Measurements from ENCODE around the gene FAM240A.

DNA sequence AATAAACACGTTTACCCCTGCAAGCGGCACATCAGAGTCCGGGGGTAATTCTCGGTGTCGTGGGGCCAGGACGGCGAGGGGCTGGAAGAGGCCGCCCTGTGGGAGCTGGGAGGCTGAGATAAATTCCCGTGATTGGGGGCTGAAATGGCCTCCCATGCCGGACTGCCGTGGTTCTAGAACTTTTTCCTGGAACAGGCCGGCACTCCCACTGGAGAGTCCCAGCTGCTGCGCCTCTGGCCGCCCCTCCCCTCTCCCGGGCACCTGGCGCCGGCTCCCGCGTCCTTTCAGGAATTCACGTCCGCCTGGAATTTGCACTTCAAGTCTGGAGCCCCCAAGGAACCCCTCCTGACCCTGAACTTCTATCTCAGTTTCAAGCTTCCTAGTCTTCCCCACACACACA is 35.4 kb upstream of the FAM240A start:
- TF ChIP-seq, protein P1, sequence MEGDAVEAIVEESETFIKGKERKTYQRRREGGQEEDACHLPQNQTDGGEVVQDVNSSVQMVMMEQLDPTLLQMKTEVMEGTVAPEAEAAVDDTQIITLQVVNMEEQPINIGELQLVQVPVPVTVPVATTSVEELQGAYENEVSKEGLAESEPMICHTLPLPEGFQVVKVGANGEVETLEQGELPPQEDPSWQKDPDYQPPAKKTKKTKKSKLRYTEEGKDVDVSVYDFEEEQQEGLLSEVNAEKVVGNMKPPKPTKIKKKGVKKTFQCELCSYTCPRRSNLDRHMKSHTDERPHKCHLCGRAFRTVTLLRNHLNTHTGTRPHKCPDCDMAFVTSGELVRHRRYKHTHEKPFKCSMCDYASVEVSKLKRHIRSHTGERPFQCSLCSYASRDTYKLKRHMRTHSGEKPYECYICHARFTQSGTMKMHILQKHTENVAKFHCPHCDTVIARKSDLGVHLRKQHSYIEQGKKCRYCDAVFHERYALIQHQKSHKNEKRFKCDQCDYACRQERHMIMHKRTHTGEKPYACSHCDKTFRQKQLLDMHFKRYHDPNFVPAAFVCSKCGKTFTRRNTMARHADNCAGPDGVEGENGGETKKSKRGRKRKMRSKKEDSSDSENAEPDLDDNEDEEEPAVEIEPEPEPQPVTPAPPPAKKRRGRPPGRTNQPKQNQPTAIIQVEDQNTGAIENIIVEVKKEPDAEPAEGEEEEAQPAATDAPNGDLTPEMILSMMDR (IDR thresholded peaks at IDR 0.05; ENCODE audit: low read depth, low read length, missing input control) = no peak
- no peak for TF ChIP-seq TAF1 (conservative IDR thresholded peaks at IDR 0.05)
- TF ChIP-seq, protein P2, sequence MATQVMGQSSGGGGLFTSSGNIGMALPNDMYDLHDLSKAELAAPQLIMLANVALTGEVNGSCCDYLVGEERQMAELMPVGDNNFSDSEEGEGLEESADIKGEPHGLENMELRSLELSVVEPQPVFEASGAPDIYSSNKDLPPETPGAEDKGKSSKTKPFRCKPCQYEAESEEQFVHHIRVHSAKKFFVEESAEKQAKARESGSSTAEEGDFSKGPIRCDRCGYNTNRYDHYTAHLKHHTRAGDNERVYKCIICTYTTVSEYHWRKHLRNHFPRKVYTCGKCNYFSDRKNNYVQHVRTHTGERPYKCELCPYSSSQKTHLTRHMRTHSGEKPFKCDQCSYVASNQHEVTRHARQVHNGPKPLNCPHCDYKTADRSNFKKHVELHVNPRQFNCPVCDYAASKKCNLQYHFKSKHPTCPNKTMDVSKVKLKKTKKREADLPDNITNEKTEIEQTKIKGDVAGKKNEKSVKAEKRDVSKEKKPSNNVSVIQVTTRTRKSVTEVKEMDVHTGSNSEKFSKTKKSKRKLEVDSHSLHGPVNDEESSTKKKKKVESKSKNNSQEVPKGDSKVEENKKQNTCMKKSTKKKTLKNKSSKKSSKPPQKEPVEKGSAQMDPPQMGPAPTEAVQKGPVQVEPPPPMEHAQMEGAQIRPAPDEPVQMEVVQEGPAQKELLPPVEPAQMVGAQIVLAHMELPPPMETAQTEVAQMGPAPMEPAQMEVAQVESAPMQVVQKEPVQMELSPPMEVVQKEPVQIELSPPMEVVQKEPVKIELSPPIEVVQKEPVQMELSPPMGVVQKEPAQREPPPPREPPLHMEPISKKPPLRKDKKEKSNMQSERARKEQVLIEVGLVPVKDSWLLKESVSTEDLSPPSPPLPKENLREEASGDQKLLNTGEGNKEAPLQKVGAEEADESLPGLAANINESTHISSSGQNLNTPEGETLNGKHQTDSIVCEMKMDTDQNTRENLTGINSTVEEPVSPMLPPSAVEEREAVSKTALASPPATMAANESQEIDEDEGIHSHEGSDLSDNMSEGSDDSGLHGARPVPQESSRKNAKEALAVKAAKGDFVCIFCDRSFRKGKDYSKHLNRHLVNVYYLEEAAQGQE (IDR thresholded peaks at IDR 0.05) = no peak
- no peak for TF ChIP-seq FOXA1 (IDR thresholded peaks at IDR 0.05)
- TF ChIP-seq, protein P3, sequence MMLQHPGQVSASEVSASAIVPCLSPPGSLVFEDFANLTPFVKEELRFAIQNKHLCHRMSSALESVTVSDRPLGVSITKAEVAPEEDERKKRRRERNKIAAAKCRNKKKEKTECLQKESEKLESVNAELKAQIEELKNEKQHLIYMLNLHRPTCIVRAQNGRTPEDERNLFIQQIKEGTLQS (IDR thresholded peaks at IDR 0.05) = no peak
- no peak for TF ChIP-seq YY1 (IDR thresholded peaks at IDR 0.05)
- TF ChIP-seq GABPA (IDR thresholded peaks at IDR 0.05 in 1 of 2, conservative IDR thresholded peaks at IDR 0.05 in 1 of 2) = no peak
- no peak for TF ChIP-seq EGR1 (IDR thresholded peaks at IDR 0.05; ENCODE audit: low read depth in 2 of 2)
- TF ChIP-seq, protein P4, sequence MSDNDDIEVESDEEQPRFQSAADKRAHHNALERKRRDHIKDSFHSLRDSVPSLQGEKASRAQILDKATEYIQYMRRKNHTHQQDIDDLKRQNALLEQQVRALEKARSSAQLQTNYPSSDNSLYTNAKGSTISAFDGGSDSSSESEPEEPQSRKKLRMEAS (IDR thresholded peaks at IDR 0.05) = no peak
- TF ChIP-seq SP1 (IDR thresholded peaks at IDR 0.05) = no peak
- TF ChIP-seq HNF4G (IDR thresholded peaks at IDR 0.05) = no peak
